Measurements from ENCODE around the gene DEGS2.

GRCh38 chr14:100108840-100109593 is 50.4 kb downstream of the DEGS2 start:
- TF ChIP-seq CTCF (conservative IDR thresholded peaks at IDR 0.05; ENCODE audit: low read depth, low read length) (no peak), EZH2 (IDR thresholded peaks at IDR 0.05; ENCODE audit: borderline replicate concordance, low read depth, low read length, poor library complexity, severe bottlenecking) (no peak)

All from A673 (cell line).